Hindlimb muscle (tissue), 1 donor: Measurements from ENCODE around the gene RPL21. TPM values are rescaled to one million over a fixed set of nuclear protein-coding genes. Genes with fewer than 3 reads are reported as not detected.
"Not testable (repeated sequence)": the region's sequence is repeated elsewhere in the genome, so short reads cannot be mapped to it uniquely, and the experiment has no call there.

Experiments
- DNase-seq: peaks from one replicate; pipeline ENCODE4 v3.0.0-alpha.2; 2013
- polyA plus RNA-seq: library from polyadenylated mRNA; unstranded; fragments of 120-200 nt; gene quantifications from one replicate; pipeline ENCODE4 v1.2.1, GENCODE V29; 2013; ENCODE audit not compliant: insufficient read length

RPL21 gene
- polyA plus RNA-seq, 1 donor = 945 TPM

DNA sequence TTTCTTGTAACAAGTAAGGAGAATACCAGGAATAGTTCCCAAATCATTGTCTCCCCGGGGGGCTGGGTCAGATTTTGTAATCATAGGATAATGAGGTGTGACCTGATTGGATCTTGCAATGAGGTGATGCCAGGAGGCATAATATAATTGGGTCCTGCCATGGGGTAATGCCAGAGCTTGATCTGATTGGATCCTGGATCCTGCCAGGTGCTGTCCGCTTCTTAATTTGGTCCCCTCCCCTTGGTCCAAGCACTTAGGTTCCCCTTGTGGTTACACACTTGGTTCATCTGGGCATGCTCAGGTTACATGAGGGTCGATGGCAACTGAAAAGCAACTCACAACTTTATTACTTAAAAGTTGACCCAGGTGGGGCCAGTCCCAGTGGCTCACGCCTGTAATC, 39.4 kb downstream of the RPL21 start:
- DNase-seq = no peak

DNA sequence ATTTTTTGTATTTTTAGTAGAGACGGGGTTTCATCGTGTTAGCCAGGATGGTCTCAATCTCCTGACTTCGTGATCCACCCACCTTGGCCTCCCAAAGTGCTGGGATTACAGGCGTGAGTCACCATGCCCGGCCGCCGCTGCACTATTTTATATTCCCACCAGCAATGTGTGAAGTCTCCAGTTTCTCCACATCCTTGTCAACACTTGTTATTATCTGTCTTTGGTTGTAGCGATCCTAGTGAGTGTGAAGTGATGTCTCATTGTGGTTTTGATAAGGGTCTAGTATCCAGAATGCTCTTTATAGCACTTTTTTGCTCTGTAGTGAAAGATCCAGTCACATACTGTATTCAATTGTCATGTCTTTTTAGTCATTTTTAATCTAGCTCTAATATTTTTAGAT, 40.6 kb downstream of the RPL21 start:
- not testable (repeated sequence) for DNase-seq

DNA sequence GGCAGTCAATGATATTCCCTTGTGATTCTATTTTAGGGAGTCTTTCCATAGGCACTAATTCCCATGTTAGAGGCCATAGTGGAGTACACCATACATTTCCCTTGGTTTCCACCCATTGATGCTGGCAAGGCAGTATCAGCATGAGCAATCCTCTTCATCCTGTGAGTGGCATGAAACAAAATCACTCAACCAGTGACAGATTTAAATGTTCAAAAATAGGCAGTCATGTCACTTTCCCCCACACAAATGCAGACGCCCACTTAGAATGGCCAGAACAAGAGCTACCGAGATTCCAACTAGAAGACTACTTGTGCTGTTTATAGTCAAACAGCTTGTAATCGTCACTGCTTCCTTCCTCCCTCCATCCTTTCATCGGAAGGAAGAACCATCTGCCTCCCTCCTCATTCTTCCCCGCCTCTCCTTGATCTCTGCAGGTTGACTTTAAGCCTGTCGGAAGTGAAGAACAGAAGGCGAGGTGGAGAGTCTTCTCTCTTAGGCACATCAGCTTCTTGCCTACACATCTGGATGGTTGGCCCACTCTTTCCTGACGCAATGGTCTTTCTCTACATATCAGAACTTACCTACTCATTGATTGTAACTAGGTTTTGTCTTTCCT, 41.8 kb downstream of the RPL21 start:
- no peak for DNase-seq

DNA sequence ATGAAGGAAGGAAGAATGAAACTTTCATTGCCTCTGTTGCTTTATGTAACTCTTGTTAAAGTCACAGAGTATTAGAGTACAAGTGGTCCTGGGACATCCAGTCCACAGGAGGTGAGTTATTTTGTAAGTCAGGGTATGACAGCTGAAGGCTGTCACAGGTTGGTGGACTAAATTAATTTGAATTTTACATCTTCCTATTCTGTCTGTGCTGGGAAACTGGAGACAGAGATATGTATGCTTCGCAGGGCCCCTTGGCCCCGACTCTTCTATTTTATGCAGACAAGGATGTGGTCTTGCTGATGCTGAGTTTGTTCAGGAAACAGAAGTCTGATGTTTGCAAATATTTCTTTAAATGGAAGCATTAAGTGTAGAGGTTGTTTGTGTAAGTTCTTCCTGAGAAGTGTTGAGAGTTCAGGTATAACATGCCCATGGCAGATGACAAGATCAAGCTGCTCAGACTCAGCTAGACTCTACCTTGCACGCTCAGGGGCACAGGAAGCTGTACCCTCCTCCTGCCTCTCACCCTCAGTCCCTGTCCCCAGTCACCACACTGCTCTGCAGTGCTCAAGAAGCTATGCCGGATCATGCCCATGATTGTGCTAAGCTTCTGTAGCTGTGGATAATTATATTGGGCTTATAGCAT, 42.6 kb downstream of the RPL21 start:
- no peak for DNase-seq

DNA sequence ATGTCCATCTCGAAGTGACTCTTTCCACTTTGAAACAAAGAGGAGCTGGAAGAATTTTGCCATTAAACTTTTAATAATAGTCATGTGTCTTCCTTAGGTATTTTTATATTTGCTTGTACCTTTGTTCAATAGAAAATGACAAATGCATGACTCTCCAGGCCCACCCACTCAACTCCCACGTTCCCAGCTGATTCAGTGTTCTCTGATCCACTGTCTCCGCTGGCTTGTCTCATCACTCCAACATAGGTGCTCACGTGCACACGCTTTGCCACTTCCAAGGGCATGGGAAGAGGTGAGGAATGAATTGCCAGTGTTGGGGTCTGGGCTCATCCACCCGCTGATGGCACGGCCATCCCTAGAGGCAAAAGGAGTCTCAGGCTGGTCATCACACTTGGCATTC, 43.7 kb downstream of the RPL21 start:
- DNase-seq = no peak

DNA sequence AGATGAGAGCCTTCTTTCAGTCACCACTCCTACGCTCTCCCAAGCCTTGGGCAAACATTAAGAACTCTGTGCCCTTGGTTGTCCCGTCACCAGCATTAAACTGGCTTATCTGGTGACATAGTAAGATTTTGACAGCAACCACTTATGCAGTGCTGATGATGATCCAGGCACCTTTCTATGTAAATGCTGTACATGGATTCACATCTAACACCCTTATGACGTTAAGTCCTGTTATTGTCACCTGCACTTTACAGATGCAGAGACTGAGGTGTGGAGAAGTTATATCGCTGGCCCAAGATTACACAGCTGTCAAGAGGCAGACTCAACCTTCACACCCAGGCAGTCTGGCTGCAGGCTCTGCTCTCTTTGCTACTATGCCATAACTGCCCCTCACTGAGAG, 44.3 kb downstream of the RPL21 start:
- DNase-seq = no peak

DNA sequence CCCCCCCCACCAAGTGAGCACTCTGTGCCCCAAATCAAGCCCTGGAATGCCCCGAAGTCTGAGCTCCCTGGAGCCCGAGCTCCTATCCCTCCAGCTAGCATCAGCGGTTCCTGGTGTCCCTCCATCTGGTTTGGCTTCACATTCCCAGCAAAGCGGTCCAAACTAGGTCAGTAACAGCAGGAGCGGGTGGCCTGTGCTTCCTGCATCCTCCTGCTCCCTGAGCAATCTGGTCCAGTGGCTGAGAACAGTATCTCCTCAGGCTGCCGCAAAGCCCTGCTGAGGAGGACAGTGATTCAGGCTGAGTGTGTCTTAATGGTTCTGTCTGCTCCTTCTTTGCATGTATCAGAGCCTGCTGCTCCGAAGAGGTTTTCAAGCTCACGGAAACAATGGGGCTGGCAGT, 45.1 kb downstream of the RPL21 start:
- DNase-seq = no peak

DNA sequence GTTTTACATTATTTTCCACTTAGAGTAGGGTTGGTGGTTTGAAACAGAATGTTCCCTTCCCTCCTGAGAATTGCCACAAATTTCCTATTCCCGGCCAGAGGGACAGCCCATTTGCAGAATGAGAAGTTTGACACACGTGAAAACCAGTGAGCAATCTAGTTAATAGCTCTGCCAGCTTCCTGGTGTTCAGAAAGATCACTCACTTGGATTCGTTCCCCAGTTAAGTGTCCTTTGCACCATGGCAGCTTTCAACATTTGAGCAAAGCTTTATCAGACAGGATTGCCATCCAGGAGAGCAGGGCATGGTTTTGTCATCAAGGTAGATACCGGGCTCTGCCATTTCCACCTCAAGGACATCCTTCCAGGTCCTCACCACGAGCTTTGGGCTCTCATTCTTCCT, 47.5 kb downstream of the RPL21 start:
- DNase-seq = no peak

DNA sequence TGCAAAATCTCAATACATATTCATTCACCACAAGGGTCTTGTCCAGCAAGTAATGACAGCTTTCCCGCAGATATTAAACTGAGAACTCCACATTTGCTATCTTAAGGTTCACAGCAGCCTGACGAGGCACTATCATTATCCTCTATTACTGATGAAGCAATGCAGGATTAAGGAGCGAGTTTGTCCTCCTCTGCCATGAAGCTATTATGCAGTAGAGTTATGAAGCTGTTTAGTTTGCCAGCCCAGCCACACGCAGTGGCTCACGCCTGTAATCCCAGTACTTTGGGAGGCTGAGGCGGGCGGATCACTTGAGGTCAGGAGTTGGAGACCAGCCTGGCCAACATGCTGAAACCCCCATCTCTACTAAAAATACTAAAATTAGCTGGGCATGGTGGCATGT, 49.0 kb downstream of the RPL21 start:
- not testable (repeated sequence) for DNase-seq

DNA sequence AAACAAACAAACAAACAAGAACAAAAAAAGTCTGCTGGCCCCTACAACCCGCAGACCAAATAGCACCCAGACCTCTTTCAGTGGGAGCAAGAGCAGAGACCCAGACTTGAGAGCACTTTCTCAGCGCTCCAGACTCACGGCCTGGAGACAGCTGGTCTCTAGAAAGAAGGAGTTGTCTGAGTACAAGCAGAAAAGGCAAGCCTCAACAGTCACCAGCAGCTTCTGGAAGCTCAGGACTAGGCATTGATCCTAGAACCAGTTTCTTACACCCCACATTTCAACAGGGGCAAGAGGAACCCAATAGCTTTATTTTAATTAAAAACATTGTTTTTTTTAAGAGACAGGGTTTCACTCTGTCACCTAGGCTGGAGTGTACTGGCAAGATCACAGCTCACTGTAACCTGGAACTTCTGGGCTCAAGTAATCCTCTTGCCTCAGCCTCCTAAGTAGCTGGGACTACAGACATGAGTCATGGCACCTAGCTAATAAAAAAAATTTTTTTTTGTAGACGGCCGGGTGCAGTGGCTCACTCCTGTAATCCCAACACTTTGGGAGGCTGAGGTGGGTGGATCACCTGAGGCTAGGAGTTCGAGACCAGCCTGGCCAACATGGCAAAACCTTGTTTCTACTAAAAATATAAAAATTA, 49.7 kb downstream of the RPL21 start:
- DNase-seq = no peak

DNA sequence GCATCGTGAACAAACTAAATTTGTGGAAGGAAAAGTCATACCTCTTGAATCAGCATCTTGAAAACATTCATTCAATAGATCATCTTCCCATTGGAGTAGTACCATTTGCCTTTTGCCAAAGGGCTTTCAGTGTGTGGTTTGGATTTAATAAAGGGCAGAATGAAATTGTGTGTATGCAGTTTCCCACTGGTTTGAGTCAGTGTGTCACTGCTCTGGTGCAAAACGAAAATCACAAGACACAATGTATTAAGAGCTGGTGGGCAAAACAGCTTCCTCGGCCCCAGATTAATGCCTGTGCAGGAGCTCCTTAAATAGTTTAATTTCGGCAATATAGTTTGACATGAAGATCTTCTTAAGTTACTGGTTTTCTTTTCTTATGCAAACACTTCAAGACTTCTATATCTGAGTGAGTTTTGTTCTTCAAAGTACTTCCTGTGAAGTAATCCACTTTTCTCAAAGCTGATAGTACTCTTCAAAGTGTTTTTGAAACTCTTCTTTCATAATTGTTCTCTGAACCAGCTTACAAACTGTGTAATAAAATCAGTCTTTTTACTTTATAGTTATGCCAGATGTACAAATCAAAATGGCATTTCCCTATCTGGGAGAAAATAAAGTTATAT, 51.4 kb downstream of the RPL21 start:
- no peak for DNase-seq

DNA sequence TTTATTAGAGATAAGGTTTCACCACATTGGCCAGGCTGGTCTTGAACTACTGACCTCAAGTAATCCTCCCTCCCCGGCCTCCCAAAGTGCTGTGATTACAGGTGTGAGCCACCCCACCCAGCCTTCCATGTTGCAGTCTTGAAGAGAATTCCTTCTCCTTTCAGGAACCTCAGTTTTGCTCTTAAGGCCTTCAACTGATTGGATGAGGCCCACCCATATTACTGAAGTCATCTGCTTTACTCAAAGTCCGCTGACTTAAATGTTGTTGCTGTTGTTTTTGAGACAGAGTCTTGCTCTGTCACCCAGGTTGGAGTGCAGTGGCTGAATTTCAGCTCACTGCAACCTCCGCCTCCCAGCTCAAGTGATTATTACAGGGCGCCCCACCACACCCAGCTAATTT, 52.7 kb downstream of the RPL21 start:
- DNase-seq = no peak

DNA sequence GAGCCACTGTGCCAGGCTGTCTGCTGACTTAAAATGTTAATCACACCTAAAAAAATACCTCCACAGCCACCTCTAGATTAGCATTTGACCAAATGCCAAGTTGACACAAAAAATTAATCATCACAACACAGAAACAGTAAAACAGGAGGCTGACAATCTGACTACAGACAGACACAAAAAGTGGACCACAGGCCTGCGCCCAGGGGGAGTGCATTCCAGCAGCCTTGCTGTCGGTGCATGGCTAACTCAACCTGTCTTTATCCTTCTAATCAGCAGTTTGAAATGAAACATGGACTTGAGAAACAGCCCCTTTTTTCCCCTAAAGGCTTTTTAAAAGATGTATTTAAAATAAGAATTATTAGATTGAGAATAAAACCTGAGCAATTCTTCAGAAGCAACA, 53.3 kb downstream of the RPL21 start:
- no peak for DNase-seq

Other genes with a start within 250 kb of the RPL21 start
- 21.9 TPM for gene USP12, start 79.7 kb upstream of the RPL21 start, polyA plus RNA-seq
- 3.6 TPM for gene RASL11A, start 19.3 kb downstream of the RPL21 start, polyA plus RNA-seq
- gene GTF3A, start 173.1 kb downstream of the RPL21 start, polyA plus RNA-seq = 174 TPM
- 56.0 TPM for gene MTIF3, start 199.0 kb downstream of the RPL21 start, polyA plus RNA-seq